Hepatocyte (in vitro differentiated cells): ENCODE measurements around the gene RAP1GAP. TPM values are rescaled to one million over a fixed set of nuclear protein-coding genes. Genes with fewer than 3 reads are reported as not detected.

ENCODE experiments used
- DNase-seq: peaks from one replicate; pipeline ENCODE4 v3.0.0-alpha.2; 2016; ENCODE audit warnings: low spot score
- H2AFZ ChIP-seq: fragments of 200-600 bp; sonication (generic); 2 replicates; pipeline ENCODE4 v1.6.0; 2016; ENCODE audit warnings: antibody characterized with exemption, mild to moderate bottlenecking
- H3K27ac ChIP-seq: fragments of 200-600 bp; sonication (generic); 2 replicates; pipeline ENCODE4 v1.5.1; 2016; ENCODE audit warnings: mild to moderate bottlenecking
- H3K27me3 ChIP-seq: fragments of 200-600 bp; sonication (generic); 2 replicates; pipeline ENCODE4 v1.6.1; 2016
- H3K36me3 ChIP-seq: fragments of 200-600 bp; sonication (generic); replicated peaks from 2 replicates; pipeline ENCODE4 v1.5.1; 2016; ENCODE audit warnings: low read depth; ENCODE audit not compliant: insufficient read depth
- H3K4me1 ChIP-seq: fragments of 200-600 bp; sonication (generic); 2 replicates; pipeline ENCODE4 v1.5.1; 2016; ENCODE audit warnings: mild to moderate bottlenecking, moderate library complexity; ENCODE audit not compliant: insufficient read depth
- H3K4me2 ChIP-seq: fragments of 200-600 bp; sonication (generic); 2 replicates; pipeline ENCODE4 v1.6.0; 2016
- H3K4me3 ChIP-seq: fragments of 200-600 bp; sonication (generic); 2 replicates; pipeline ENCODE4 v1.5.1; 2016; ENCODE audit warnings: mild to moderate bottlenecking
- H3K79me2 ChIP-seq: fragments of 200-600 bp; sonication (generic); 2 replicates; pipeline ENCODE4 v1.6.0; 2017; ENCODE audit warnings: mild to moderate bottlenecking
- H3K9me2 ChIP-seq: fragments of 200-600 bp; sonication (generic); replicated peaks from 2 replicates; pipeline ENCODE4 v1.6.0; 2017; ENCODE audit warnings: mild to moderate bottlenecking; ENCODE audit not compliant: insufficient read depth
- H3K9me3 ChIP-seq: fragments of 200-600 bp; sonication (generic); 2 replicates; pipeline ENCODE4 v1.5.1; 2016; ENCODE audit warnings: low read depth, mild to moderate bottlenecking
- H4K20me1 ChIP-seq: fragments of 200-600 bp; sonication (generic); 2 replicates; pipeline ENCODE4 v1.6.0; 2016; ENCODE audit warnings: mild to moderate bottlenecking; ENCODE audit not compliant: insufficient read depth, poor library complexity, severe bottlenecking
- CTCF ChIP-seq: fragments of 200-600 bp; sonication (generic); IDR thresholded peaks from 2 replicates; pipeline ENCODE4 v1.5.1; 2016; ENCODE audit warnings: antibody characterized with exemption, mild to moderate bottlenecking; ENCODE audit not compliant: poor library complexity
- EZH2 ChIP-seq: fragments of 200-600 bp; sonication (generic); IDR thresholded peaks from 2 replicates; pipeline ENCODE4 v1.6.1; 2016; ENCODE audit warnings: antibody characterized with exemption, mild to moderate bottlenecking, borderline replicate concordance
- EZH2phosphoT487 ChIP-seq: fragments of 200-600 bp; sonication (generic); IDR thresholded peaks from one replicate; pipeline ENCODE4 v1.6.1; 2018; ENCODE audit warnings: antibody characterized with exemption, mild to moderate bottlenecking, low read depth, moderate library complexity; ENCODE audit not compliant: unreplicated experiment, severe bottlenecking
- WGBS: methylation state at CpG from one replicate; pipeline ENCODE4 v1.1.6; 2016; ENCODE audit warnings: low lambda C conversion rate; ENCODE audit errors: missing lambda C conversion rate; 5-methylcytosine and 5-hydroxymethylcytosine counted together
- polyA plus RNA-seq: library from polyadenylated mRNA; unstranded; fragments of >200 nt; fragmentation: Nextera tagmentation; extraction: Ambion mirVana; gene quantifications from 2 replicates; pipeline ENCODE4 v1.2.1, GENCODE V29; 2016
- total RNA-seq: library from RNA; depleted of rRNA; stranded (reverse); fragments of >200 nt; gene quantifications from 2 replicates; pipeline ENCODE4 v1.2.3, GENCODE V29; 2014

The RAP1GAP gene
- total and polyA plus RNA-seq, 2 experiments from 2014 or later, result 12.3 to 18.0 TPM

GRCh38 chr1:21657456-21658190 is 11.5 kb downstream of the RAP1GAP start:
- Histone ChIP-seq H3K4me2 (no peak overlapping the region), H3K36me3 (no peaks in the 10 kb centered on the region), H3K4me1 (peaks cover 6% of the 10 kb centered on the region), H4K20me1 (no peaks in the 10 kb centered on the region), H3K79me2 (no peaks in the 10 kb centered on the region), H3K27me3 (peaks cover 3% of the 10 kb centered on the region), H3K27ac (no peak overlapping the region), H3K9me2 (no peaks in the 10 kb centered on the region), H3K4me3 (no peak overlapping the region), H3K9me3 (no peaks in the 10 kb centered on the region), H2AFZ (no peak overlapping the region)
- 74% methylated on average over 10 of the region's 10 CpGs for WGBS
- no peak for DNase-seq
- TF ChIP-seq CTCF (no peak), EZH2phosphoT487 (no peak), EZH2 (no peak)

- DNase-seq, result no peak
- Histone ChIP-seq H3K79me2 (no peaks in the 10 kb centered on the region), H3K9me3 (no peaks in the 10 kb centered on the region), H3K4me2 (no peak overlapping the region), H3K4me1 (peaks cover 16% of the 10 kb centered on the region), H2AFZ (no peak overlapping the region), H4K20me1 (no peaks in the 10 kb centered on the region), H3K4me3 (no peak overlapping the region), H3K9me2 (no peaks in the 10 kb centered on the region), H3K27ac (no peak overlapping the region), H3K27me3 (no peaks in the 10 kb centered on the region), H3K36me3 (no peaks in the 10 kb centered on the region)
- no peak for TF ChIP-seq CTCF
- no peak for TF ChIP-seq EZH2
- no peak for TF ChIP-seq EZH2phosphoT487
- 58% methylated on average over 4 of the region's 4 CpGs for WGBS
Measured at GRCh38 chr1:21655748-21656147, 13.4 kb downstream of the RAP1GAP start.

DNA sequence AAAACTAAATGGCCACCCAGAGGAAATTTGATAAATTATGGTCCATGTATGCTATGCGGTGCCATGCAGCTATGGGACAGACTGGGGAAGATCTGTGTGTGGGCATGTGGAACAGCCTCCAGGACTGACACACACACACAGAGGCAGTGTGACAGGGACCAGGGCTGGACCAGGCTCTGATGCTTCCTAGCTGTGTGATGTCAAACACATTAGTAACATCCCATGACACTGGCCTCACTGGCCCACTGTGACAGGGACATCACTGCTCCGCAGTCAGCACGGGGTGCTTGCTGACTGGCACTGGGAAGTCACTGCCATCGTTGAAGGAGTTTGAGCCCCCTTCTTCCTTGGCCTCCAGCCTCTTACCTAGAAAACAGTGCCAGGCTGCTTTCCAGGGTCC is 13.9 kb downstream of the RAP1GAP start:
- DNase-seq, result no peak
- H3K27ac ChIP-seq, result no peak overlapping the region
- no peak overlapping the region for H2AFZ ChIP-seq
- H3K4me3 ChIP-seq, result no peak overlapping the region
- H3K36me3 ChIP-seq, result no peaks in the 10 kb centered on the region
- H3K9me3 ChIP-seq, result no peaks in the 10 kb centered on the region
- H3K4me2 ChIP-seq, result no peak overlapping the region
- H3K9me2 ChIP-seq, result no peaks in the 10 kb centered on the region
- TF ChIP-seq EZH2phosphoT487 (no peak), CTCF (no peak), EZH2 (no peak)
- no peaks in the 10 kb centered on the region for H4K20me1 ChIP-seq
- H3K79me2 ChIP-seq, result no peaks in the 10 kb centered on the region
- H3K4me1 ChIP-seq, result peaks cover 16% of the 10 kb centered on the region
- 87% methylated on average over 4 of the region's 4 CpGs for WGBS
- H3K27me3 ChIP-seq, result no peaks in the 10 kb centered on the region
